Measurements from ENCODE around the gene SLC40A1.

DNA sequence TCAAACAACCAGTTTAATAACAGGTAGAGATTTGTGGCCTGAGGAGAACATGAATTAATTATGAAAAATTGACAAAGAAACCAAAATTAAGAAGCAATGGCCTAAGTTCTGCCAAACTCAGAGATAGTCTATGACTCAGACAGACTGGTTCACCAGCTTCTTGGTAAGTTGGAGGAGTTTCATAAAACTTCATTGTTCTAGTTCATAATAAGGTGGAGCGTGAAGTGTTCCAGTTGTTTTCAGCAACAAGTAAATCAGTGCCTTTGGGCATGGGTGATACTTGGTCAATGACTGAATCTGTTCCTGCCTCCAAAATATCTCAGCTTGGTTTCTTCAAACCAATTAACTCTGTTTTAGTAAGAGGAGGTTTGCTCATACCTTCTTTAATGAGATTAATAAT lies 40.0 kb downstream of the SLC40A1 start:
- TF ChIP-seq POLR2AphosphoS5 (IDR thresholded peaks at IDR 0.05; ENCODE audit: borderline replicate concordance, low read depth, low read length) (no peak), EZH2 (IDR thresholded peaks at IDR 0.05) (no peak)
